H1 (cell line): ENCODE results near the gene RPS15. TPM values are rescaled to one million over a fixed set of nuclear protein-coding genes. Genes with fewer than 3 reads are reported as not detected.

Source experiments
- CHD7 ChIP-seq: fragments of 300-600 bp; sonication (generic); IDR thresholded peaks from 2 replicates; pipeline ENCODE4 v1.7.1; 2012; ENCODE audit warnings: low read length, moderate library complexity, mild to moderate bottlenecking, inconsistent platforms; ENCODE audit not compliant: insufficient replicate concordance
- EGR1 ChIP-seq: IDR thresholded peaks from 2 replicates; pipeline ENCODE4 v1.6.1; 2011; ENCODE audit warnings: low read depth, low read length, borderline replicate concordance
- EP300 ChIP-seq, 2 experiments: IDR thresholded peaks; 1 replicate in 1 of 2; 2 replicates in 1 of 2; pipeline ENCODE4 v1.6.1; 2011 to 2012; ENCODE audit warnings: low read depth in 2 of 2, low read length in 2 of 2, mild to moderate bottlenecking in 2 of 2, borderline replicate concordance in 1 of 2, inconsistent platforms in 1 of 2, moderate library complexity in 1 of 2
- EZH2 ChIP-seq: fragments of 200-600 bp; sonication (generic); IDR thresholded peaks from 2 replicates; pipeline ENCODE4 v1.7.1; 2012; ENCODE audit warnings: low read depth, mild to moderate bottlenecking, moderate library complexity, low read length, inconsistent platforms; ENCODE audit not compliant: severe bottlenecking
- PHF8 ChIP-seq: fragments of 200-600 bp; sonication (generic); conservative IDR thresholded peaks from 2 replicates; pipeline ENCODE4 v1.7.1; 2012; ENCODE audit warnings: low read depth, mild to moderate bottlenecking, inconsistent platforms, low read length, moderate library complexity
- POLR2AphosphoS5 ChIP-seq: IDR thresholded peaks from 2 replicates; pipeline ENCODE4 v1.6.1; 2011; ENCODE audit warnings: low read depth, low read length
- RAD21 ChIP-seq, 2 experiments: IDR thresholded peaks in 1 of 2; conservative IDR thresholded peaks in 1 of 2; 2 replicates each; pipeline ENCODE4 v1.6.1; 2011; ENCODE audit warnings: low read depth in 2 of 2, low read length in 2 of 2, improper control_type of control experiment in 1 of 2, inconsistent platforms in 1 of 2, mild to moderate bottlenecking in 1 of 2, moderate library complexity in 1 of 2
- USF2 ChIP-seq: IDR thresholded peaks from 2 replicates; pipeline ENCODE4 v1.6.1; 2011; ENCODE audit warnings: low read length, improper control_type of control experiment
- polyA plus RNA-seq, 7 experiments: library from polyadenylated mRNA; depleted of rRNA in 3 of 7; stranded (reverse) in 5 of 7; unstranded in 2 of 7; fragments of >200 nt in 5 of 7; fragments of 200-250 nt in 2 of 7; gene quantifications; 1 replicate in 5 of 7; 2 replicates in 1 of 7; 4 replicates in 1 of 7; pipeline versions ENCODE4 v1.2.1 to v1.2.3, GENCODE V29; 2011 to 2013; ENCODE audit warnings: missing spikeins in 2 of 7, mixed read lengths in 2 of 7
- total RNA-seq: library from RNA; stranded (reverse); fragmentation: NEBNext Ultra II Directional; extraction: Animal tissue kit (Norgen Biotek cat#: 25700); gene quantifications from 2 replicates; pipeline ENCODE4 v1.2.1, GENCODE V29; 2021

The RPS15 gene
- total and polyA plus RNA-seq, 2 of the 8 experiments (the other 6 are each of a cell fraction or from before 2014, with no cell fraction given) = 1,562 to 3,890 TPM

GRCh38 chr19:1401138-1401888 is 36.9 kb upstream of the RPS15 start, which contains the start of gene GAMT (continued):
- TF ChIP-seq CHD7 (no peak), POLR2AphosphoS5 (no peak), USF2 (no peak), EP300 (IDR thresholded peaks at IDR 0.05; ENCODE audit: borderline replicate concordance in 1 of 2, low read depth in 2 of 2, low read length in 2 of 2) (no peak), EGR1 (no peak), PHF8 (peak; percentile 46; the same call in 1 of the 2 replicates), RAD21 (IDR thresholded peaks at IDR 0.05 in 1 of 2, conservative IDR thresholded peaks at IDR 0.05 in 1 of 2; ENCODE audit: low read depth in 2 of 2, low read length in 2 of 2) (0 out of 4 replicates have a peak, but pooled peaks of 1 of the 2 experiments have one; percentile 6), EZH2 (no peak)
